NCI-H526 (cell line): ENCODE results near the gene GTF2A1.
"Not testable (repeated sequence)": the region's sequence is repeated elsewhere in the genome, so short reads cannot be mapped to it uniquely, and the experiment has no call there.

Experiments
- DNase-seq, 2 experiments: peaks; one replicate each; lab custom pipeline; 2025; lab: John Stamatoyannopoulos, UW

The GTF2A1 gene

GRCh38 chr14:81231540-81231939 is 10.8 kb upstream of the GTF2A1 start:
- DNase-seq = no peak

GRCh38 chr14:81224222-81224621 is 3.5 kb upstream of the GTF2A1 start:
- no peak for DNase-seq

GRCh38 chr14:81223788-81224187 is 3.0 kb upstream of the GTF2A1 start:
- DNase-seq = not testable (repeated sequence)

- DNase-seq = no peak
Observed at GRCh38 chr14:81222691-81223090, 1.9 kb upstream of the GTF2A1 start.

- DNase-seq = no peak
Observed at GRCh38 chr14:81222126-81222525, 1.4 kb upstream of the GTF2A1 start.

- DNase-seq = peak in 1 of 2 experiments; percentile 39
Observed at GRCh38 chr14:81221579-81222102, 882 bp upstream of the GTF2A1 start.

- no peak for DNase-seq
Observed at GRCh38 chr14:81220580-81220829, 254 bp downstream of the GTF2A1 start.

- DNase-seq = peak; percentile 66 to 70
Observed at GRCh38 chr14:81219759-81220579, 790 bp downstream of the GTF2A1 start.

GRCh38 chr14:81219210-81219758 is 1.5 kb downstream of the GTF2A1 start:
- peak; percentile 97 to 98 for DNase-seq

- peak in 1 of 2 experiments; percentile 19 for DNase-seq
Observed at GRCh38 chr14:81211844-81212243, 8.9 kb downstream of the GTF2A1 start.

- no peak for DNase-seq
Observed at GRCh38 chr14:81209167-81209836, 11.5 kb downstream of the GTF2A1 start.

- no peak for DNase-seq
Observed at GRCh38 chr14:81208489-81208888, 12.3 kb downstream of the GTF2A1 start.

GRCh38 chr14:81206115-81206514 is 14.6 kb downstream of the GTF2A1 start:
- DNase-seq = no peak

GRCh38 chr14:81205639-81206038 is 15.1 kb downstream of the GTF2A1 start:
- DNase-seq = no peak

- DNase-seq = no peak
Observed at GRCh38 chr14:81200054-81200453, 20.7 kb downstream of the GTF2A1 start.

- DNase-seq = no peak
Observed at GRCh38 chr14:81199084-81199483, 21.7 kb downstream of the GTF2A1 start.

GRCh38 chr14:81198651-81199050 is 22.1 kb downstream of the GTF2A1 start:
- DNase-seq = no peak

- no peak for DNase-seq
Observed at GRCh38 chr14:81193924-81194633, 26.7 kb downstream of the GTF2A1 start.

GRCh38 chr14:81192594-81192993 is 28.2 kb downstream of the GTF2A1 start:
- DNase-seq = no peak

- no peak for DNase-seq
Observed at GRCh38 chr14:81187832-81188522, 32.8 kb downstream of the GTF2A1 start.

- DNase-seq = no peak
Observed at GRCh38 chr14:81179631-81180030, 41.1 kb downstream of the GTF2A1 start.

- DNase-seq = peak in 1 of 2 experiments; percentile 5
Observed at GRCh38 chr14:81178063-81178462, 42.7 kb downstream of the GTF2A1 start.
